HG03558 (cell line): Measurements from ENCODE around the gene TSHZ1.

Source experiments
- ATAC-seq: cut with Tn5 transposase; IDR thresholded peaks from one replicate; pipeline ENCODE4 v1.9.1; 2021; ENCODE audit warnings: moderate number of reproducible peaks; ENCODE audit not compliant: unreplicated experiment; ENCODE audit errors: extremely low read depth

Gene TSHZ1

GRCh38 chr18:75330308-75330707 is 119.7 kb downstream of the TSHZ1 start:
- no peak for ATAC-seq

GRCh38 chr18:75334869-75335268 is 124.3 kb downstream of the TSHZ1 start:
- ATAC-seq: no peak

GRCh38 chr18:75335511-75335910 is 124.9 kb downstream of the TSHZ1 start:
- no peak for ATAC-seq

- ATAC-seq: no peak
Measured at GRCh38 chr18:75336767-75337166, 126.2 kb downstream of the TSHZ1 start.

GRCh38 chr18:75337348-75337747 is 126.8 kb downstream of the TSHZ1 start:
- no peak for ATAC-seq

GRCh38 chr18:75338631-75339030 is 128.0 kb downstream of the TSHZ1 start:
- ATAC-seq: no peak
